Thoracic aorta (tissue), 2 donors: ENCODE data around the gene SNCA. TPM values are rescaled to one million over a fixed set of nuclear protein-coding genes. Genes with fewer than 3 reads are reported as not detected.

ENCODE experiments used
- ATAC-seq: fragments of 150-250 bp; one replicate; pipeline ENCODE4 v1.8.0; 2017; ENCODE audit warnings: low read depth; ENCODE audit not compliant: insufficient number of reproducible peaks, low FRiP score
- DNase-seq: peaks from one replicate; pipeline ENCODE4 v3.0.0-alpha.2; 2020; ENCODE audit warnings: low spot score
- H3K27ac ChIP-seq, 2 donors: fragments of 200-600 bp; sonication (generic); 1 replicate in 1 of 2; 2 replicates in 1 of 2; pipeline ENCODE4 v1.5.1; 2016; ENCODE audit warnings: mild to moderate bottlenecking in 2 of 2, moderate library complexity in 2 of 2
- H3K27me3 ChIP-seq: fragments of 200-600 bp; sonication (generic); replicated peaks from 2 replicates; pipeline ENCODE4 v1.6.0; 2016; ENCODE audit warnings: mild to moderate bottlenecking; ENCODE audit not compliant: insufficient read depth
- H3K36me3 ChIP-seq: fragments of 200-600 bp; sonication (generic); one replicate; pipeline ENCODE4 v1.5.1; 2016
- H3K4me1 ChIP-seq, 2 donors: fragments of 200-600 bp; sonication (generic); 1 replicate in 1 of 2; 2 replicates in 1 of 2; pipeline versions ENCODE4 v1.5.1 to v1.6.0; 2016; ENCODE audit warnings: low read depth in 2 of 2, mild to moderate bottlenecking in 1 of 2; ENCODE audit not compliant: control insufficient read depth in 1 of 2
- H3K4me3 ChIP-seq: fragments of 200-600 bp; sonication (generic); 2 replicates; pipeline ENCODE4 v1.5.1; 2016; ENCODE audit warnings: mild to moderate bottlenecking
- H3K9me3 ChIP-seq: fragments of 200-600 bp; sonication (generic); 2 replicates; pipeline ENCODE4 v1.5.1; 2016
- CTCF ChIP-seq: fragments of 200-600 bp; sonication (generic); IDR thresholded peaks from one replicate; pipeline ENCODE4 v1.5.1; 2019; ENCODE audit warnings: antibody characterized with exemption
- total RNA-seq, 2 donors: library from RNA; depleted of rRNA; stranded (reverse); fragments of >200 nt; gene quantifications; one replicate each; pipeline versions ENCODE4 v1.1.0 to v1.2.3, GENCODE V29; 2016

The SNCA gene
- total RNA-seq, 2 donors from 2014 or later: 1.5 to 14.3 TPM

GRCh38 chr4:89719536-89720090 lies 117.3 kb downstream of the SNCA start:
- H3K4me3 ChIP-seq: no peak overlapping the region
- no peaks in the 10 kb centered on the region for H3K4me1 ChIP-seq
- no peak for DNase-seq
- no peaks in the 10 kb centered on the region for H3K27me3 ChIP-seq
- TF ChIP-seq CTCF: no peak
- H3K36me3 ChIP-seq: no peaks in the 10 kb centered on the region
- H3K9me3 ChIP-seq: no peaks in the 10 kb centered on the region
- ATAC-seq: no peak
- no peak overlapping the region for H3K27ac ChIP-seq

- Histone ChIP-seq H3K4me3 (no peak overlapping the region), H3K27me3 (no peaks in the 10 kb centered on the region), H3K4me1 (no peaks in the 10 kb centered on the region), H3K27ac (no peak overlapping the region), H3K9me3 (no peaks in the 10 kb centered on the region), H3K36me3 (no peaks in the 10 kb centered on the region)
- DNase-seq (no peak), ATAC-seq (no peak)
- no peak for TF ChIP-seq CTCF
Observed at GRCh38 chr4:89716893-89717292, 120.1 kb downstream of the SNCA start.

- Histone ChIP-seq H3K9me3 (no peaks in the 10 kb centered on the region), H3K4me1 (no peaks in the 10 kb centered on the region), H3K27ac (no peak overlapping the region), H3K4me3 (no peak overlapping the region), H3K27me3 (no peaks in the 10 kb centered on the region), H3K36me3 (no peaks in the 10 kb centered on the region)
- DNase-seq (no peak), ATAC-seq (no peak)
- TF ChIP-seq CTCF: no peak
Observed at GRCh38 chr4:89715631-89716030, 121.3 kb downstream of the SNCA start.

GRCh38 chr4:89712827-89713226 lies 124.1 kb downstream of the SNCA start:
- ATAC-seq (no peak), DNase-seq (no peak)
- TF ChIP-seq CTCF: no peak
- Histone ChIP-seq H3K27me3 (no peaks in the 10 kb centered on the region), H3K36me3 (no peaks in the 10 kb centered on the region), H3K4me3 (no peak overlapping the region), H3K9me3 (no peaks in the 10 kb centered on the region), H3K4me1 (no peaks in the 10 kb centered on the region), H3K27ac (no peak overlapping the region)

- no peaks in the 10 kb centered on the region for H3K36me3 ChIP-seq
- no peaks in the 10 kb centered on the region for H3K4me1 ChIP-seq
- TF ChIP-seq CTCF: no peak
- H3K9me3 ChIP-seq: no peaks in the 10 kb centered on the region
- no peaks in the 10 kb centered on the region for H3K27me3 ChIP-seq
- H3K4me3 ChIP-seq: no peak overlapping the region
- H3K27ac ChIP-seq: no peak overlapping the region
- ATAC-seq: no peak
- no peak for DNase-seq
Observed at GRCh38 chr4:89712141-89712540, 124.8 kb downstream of the SNCA start.
